ENCODE data around the gene NKTR. TPM values are rescaled to one million over a fixed set of nuclear protein-coding genes. Genes with fewer than 3 reads are reported as not detected.

Gene NKTR
- polyA plus RNA-seq, 3 donors: 2.6 to 78.5 (median 5.8) TPM

DNA sequence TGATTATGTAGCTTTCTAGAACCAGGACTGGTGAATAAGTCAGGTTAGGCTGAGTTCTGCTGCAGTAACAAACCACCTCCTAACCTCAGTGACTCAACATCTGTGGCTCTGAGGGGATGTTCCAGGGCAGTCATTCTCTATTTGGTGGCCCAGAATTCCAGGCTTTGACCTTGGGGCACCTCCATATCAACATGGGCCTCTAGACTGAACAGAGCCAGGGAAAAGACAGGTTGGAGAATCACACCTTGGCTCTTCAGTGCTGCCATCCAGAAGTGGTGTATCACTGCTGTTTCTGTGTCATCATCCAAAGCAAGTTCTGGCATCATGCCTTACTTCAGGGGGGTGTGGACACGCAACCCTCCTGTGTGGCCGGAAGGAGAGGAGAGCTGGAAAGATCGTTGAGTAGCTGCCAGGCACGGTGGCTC is 68.3 kb downstream of the NKTR start:
- Histone ChIP-seq H2AFZ (ENCODE audit: insufficient read depth, low read depth, low read length, poor library complexity, severe bottlenecking) (no peak overlapping the region), H3K4me3 (replicated peaks in 1 of 3; ENCODE audit: low read depth in 2 of 3, low read length in 3 of 3) (no peak overlapping the region), H3K79me2 (ENCODE audit: insufficient read depth, low read length) (no peaks in the 10 kb centered on the region), H3K36me3 (replicated peaks in 1 of 2; ENCODE audit: control insufficient read depth in 1 of 2, insufficient read depth in 2 of 2, low read length in 2 of 2) (no peaks in the 10 kb centered on the region), H3K27me3 (ENCODE audit: control insufficient read depth in 2 of 2, insufficient read depth in 2 of 2, low read length in 2 of 2) (no peaks in the 10 kb centered on the region), H4K20me1 (ENCODE audit: insufficient read depth, low read length) (no peaks in the 10 kb centered on the region), H3K9ac (ENCODE audit: insufficient read depth, low read length, poor library complexity, severe bottlenecking) (no peak overlapping the region), H3K4me1 (ENCODE audit: control insufficient read depth in 1 of 2, insufficient read depth in 2 of 2, low read length in 2 of 2) (peaks cover 0 to 2% of the 10 kb centered on the region in 2 donors), H3K9me3 (replicated peaks in 1 of 2; ENCODE audit: control insufficient read depth in 1 of 2, insufficient read depth in 1 of 2, low read length in 2 of 2) (peaks cover 0 to 10% of the 10 kb centered on the region in 2 donors), H3K27ac (ENCODE audit: low read depth in 1 of 2, low read length in 2 of 2) (no peak overlapping the region), H3K4me2 (replicated peaks; ENCODE audit: extremely low read depth, low read length, poor library complexity, severe bottlenecking) (no peak overlapping the region)
- WGBS (ENCODE audit: insufficient coverage): no CpG with 5 or more reads among the region's 4 CpGs
- intact Hi-C loops (cut with micrococcal nuclease): no loop called here
- TF ChIP-seq, protein P1, sequence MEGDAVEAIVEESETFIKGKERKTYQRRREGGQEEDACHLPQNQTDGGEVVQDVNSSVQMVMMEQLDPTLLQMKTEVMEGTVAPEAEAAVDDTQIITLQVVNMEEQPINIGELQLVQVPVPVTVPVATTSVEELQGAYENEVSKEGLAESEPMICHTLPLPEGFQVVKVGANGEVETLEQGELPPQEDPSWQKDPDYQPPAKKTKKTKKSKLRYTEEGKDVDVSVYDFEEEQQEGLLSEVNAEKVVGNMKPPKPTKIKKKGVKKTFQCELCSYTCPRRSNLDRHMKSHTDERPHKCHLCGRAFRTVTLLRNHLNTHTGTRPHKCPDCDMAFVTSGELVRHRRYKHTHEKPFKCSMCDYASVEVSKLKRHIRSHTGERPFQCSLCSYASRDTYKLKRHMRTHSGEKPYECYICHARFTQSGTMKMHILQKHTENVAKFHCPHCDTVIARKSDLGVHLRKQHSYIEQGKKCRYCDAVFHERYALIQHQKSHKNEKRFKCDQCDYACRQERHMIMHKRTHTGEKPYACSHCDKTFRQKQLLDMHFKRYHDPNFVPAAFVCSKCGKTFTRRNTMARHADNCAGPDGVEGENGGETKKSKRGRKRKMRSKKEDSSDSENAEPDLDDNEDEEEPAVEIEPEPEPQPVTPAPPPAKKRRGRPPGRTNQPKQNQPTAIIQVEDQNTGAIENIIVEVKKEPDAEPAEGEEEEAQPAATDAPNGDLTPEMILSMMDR (IDR thresholded peaks at IDR 0.05): no peak
- Mint-ChIP-seq H3K27me3 (ENCODE audit: low read depth in 3 of 3) (peaks cover 1 to 13% (median 4%) of the 10 kb centered on the region in 3 donors), H3K4me1 (peaks cover 12% of the 10 kb centered on the region), H3K27ac (peak overlapping the region in 1 of 7 donors; percentile 9), H3K36me3 (peaks cover 3 to 5% of the 10 kb centered on the region in 2 donors), H3K9me3 (peaks cover 2 to 13% (median 8%) of the 10 kb centered on the region in 7 donors), H3K4me3 (no peak overlapping the region)
- DNase-seq: no peak

DNA sequence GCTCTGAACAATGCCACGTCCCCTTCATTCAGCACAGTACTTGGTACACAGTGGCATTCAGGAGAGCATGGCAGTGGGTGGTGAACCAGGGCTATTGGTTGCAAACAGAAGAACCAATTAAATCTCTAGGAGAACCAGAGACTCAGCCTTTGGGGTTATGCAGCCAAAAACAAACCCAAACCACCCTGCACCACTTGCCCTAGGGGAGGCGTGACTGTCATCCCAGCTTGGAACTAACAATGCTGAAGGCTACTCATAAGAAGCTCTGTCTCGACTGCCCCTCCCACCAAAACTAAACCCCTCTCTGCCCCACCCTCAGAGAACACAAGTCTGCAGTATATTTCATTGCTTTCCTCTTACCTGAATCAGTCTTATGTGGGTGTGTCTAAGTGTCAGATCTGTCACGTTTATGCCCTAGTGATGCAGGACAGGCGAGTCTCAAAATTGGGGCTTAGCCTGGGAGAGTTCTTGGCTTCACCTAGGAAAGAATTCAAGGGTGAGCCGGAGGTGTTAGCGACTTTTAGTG is 69.6 kb downstream of the NKTR start:
- WGBS (ENCODE audit: insufficient coverage): no CpG with 5 or more reads among the region's 7 CpGs
- no peaks in the 10 kb centered on the region for H3K27me3 ChIP-seq (ENCODE audit: control insufficient read depth in 2 of 2, insufficient read depth in 2 of 2, low read length in 2 of 2)
- peaks cover 8% of the 10 kb centered on the region for H3K4me1 Mint-ChIP-seq
- no peak overlapping the region for H3K27ac ChIP-seq (ENCODE audit: low read depth in 1 of 2, low read length in 2 of 2)
- H3K36me3 Mint-ChIP-seq: no peaks in the 10 kb centered on the region
- no peak overlapping the region for H3K4me3 Mint-ChIP-seq
- no peak overlapping the region for H3K4me3 ChIP-seq (replicated peaks in 1 of 3; ENCODE audit: low read depth in 2 of 3, low read length in 3 of 3)
- H3K9me3 Mint-ChIP-seq: peaks cover 3 to 17% (median 8%) of the 10 kb centered on the region in 7 donors
- H3K9ac ChIP-seq (ENCODE audit: insufficient read depth, low read length, poor library complexity, severe bottlenecking): no peak overlapping the region
- DNase-seq: no peak
- no peaks in the 10 kb centered on the region for H3K79me2 ChIP-seq (ENCODE audit: insufficient read depth, low read length)
- H3K9me3 ChIP-seq (replicated peaks in 1 of 2; ENCODE audit: control insufficient read depth in 1 of 2, insufficient read depth in 1 of 2, low read length in 2 of 2): peaks cover 0 to 10% of the 10 kb centered on the region in 2 donors
- intact Hi-C loops (cut with micrococcal nuclease): no loop called here
- no peak overlapping the region for H2AFZ ChIP-seq (ENCODE audit: insufficient read depth, low read depth, low read length, poor library complexity, severe bottlenecking)
- H3K4me2 ChIP-seq (replicated peaks; ENCODE audit: extremely low read depth, low read length, poor library complexity, severe bottlenecking): no peak overlapping the region
- no peaks in the 10 kb centered on the region for H4K20me1 ChIP-seq (ENCODE audit: insufficient read depth, low read length)
- TF ChIP-seq, protein P1 (IDR thresholded peaks at IDR 0.05): no peak
- peaks cover 3 to 15% (median 4%) of the 10 kb centered on the region in 3 donors for H3K27me3 Mint-ChIP-seq (ENCODE audit: low read depth in 3 of 3)
- H3K36me3 ChIP-seq (replicated peaks in 1 of 2; ENCODE audit: control insufficient read depth in 1 of 2, insufficient read depth in 2 of 2, low read length in 2 of 2): no peaks in the 10 kb centered on the region
- no peak overlapping the region for H3K27ac Mint-ChIP-seq
- H3K4me1 ChIP-seq (ENCODE audit: control insufficient read depth in 1 of 2, insufficient read depth in 2 of 2, low read length in 2 of 2): no peaks in the 10 kb centered on the region
